HepG2 (cell line): Measurements from ENCODE around the gene HARBI1. TPM values are rescaled to one million over a fixed set of nuclear protein-coding genes. Genes with fewer than 3 reads are reported as not detected.

Experiments
- ATAC-seq: fragments of 200-7000 bp; cut with Tn5 transposase; 3 replicates; pipeline ENCODE4 v1.9.1; 2020; ENCODE audit warnings: mild to moderate bottlenecking, moderate library complexity
- BruUV-seq: library from RNA; stranded (reverse); fragments of 400-500 nt; replicated peaks from 2 replicates; lab custom pipeline; 2021; lab: Mats Ljungman, UMichigan
- CTCF ChIA-PET: fragments of 300-600 bp; formaldehyde crosslinking; extraction: SDS; loops from one replicate; lab custom pipeline; 2021; ENCODE audit warnings: low total read pairs, inconsistent platforms, low intra/inter-chr PET ratio; lab: Yijun Ruan, JAX
- POLR2A ChIA-PET: fragments of 350-600 bp; sonication (Branson Sonifier 250); formaldehyde crosslinking; loops from one replicate; lab custom pipeline; 2020; ENCODE audit warnings: antibody characterized with exemption, inconsistent platforms; lab: Yijun Ruan, JAX
- DNase-seq: peaks from one replicate; pipeline ENCODE4 v3.0.0-alpha.2; 2015; ENCODE audit warnings: low spot score
- FAIRE-seq: peaks from 3 replicates; lab custom pipeline; 2011; peaks lifted over from hg19 to GRCh38; lab: Jason Lieb, UNC
- H2AFZ ChIP-seq: one replicate; pipeline ENCODE4 v1.6.1; 2011; ENCODE audit warnings: low read length, inconsistent platforms
- H3K27ac ChIP-seq: fragments of 300-600 bp; 3 replicates; pipeline ENCODE4 v1.8.0; 2011; ENCODE audit warnings: mixed run types, mild to moderate bottlenecking, mixed read lengths, low read length, inconsistent platforms; ENCODE audit not compliant: insufficient read depth; ENCODE audit errors: extremely low read length
- H3K27me3 ChIP-seq, 2 experiments: fragments of 200-600 bp in 1 of 2; 2 replicates in 1 of 2; 3 replicates in 1 of 2; pipeline versions ENCODE4 v1.6.0 to v1.8.0; 2011; ENCODE audit warnings: low read length in 2 of 2, mild to moderate bottlenecking in 2 of 2, moderate library complexity in 2 of 2, inconsistent platforms in 1 of 2; ENCODE audit not compliant: insufficient read depth in 2 of 2, control insufficient read depth in 1 of 2
- H3K36me3 ChIP-seq, 2 experiments: fragments of 200-600 bp in 1 of 2; replicated peaks in 1 of 2; 2 replicates in 1 of 2; 3 replicates in 1 of 2; pipeline versions ENCODE4 v1.5.1 to v1.8.0; 2011; ENCODE audit warnings: low read length in 2 of 2, inconsistent platforms in 1 of 2; ENCODE audit not compliant: insufficient read depth in 2 of 2, control insufficient read depth in 1 of 2
- H3K4me1 ChIP-seq: 2 replicates; pipeline ENCODE4 v1.5.1; 2012; ENCODE audit warnings: low read length, inconsistent platforms; ENCODE audit not compliant: insufficient read depth
- H3K4me2 ChIP-seq: 2 replicates; pipeline ENCODE4 v1.6.0; 2011; ENCODE audit warnings: low read depth, low read length, inconsistent platforms
- H3K4me3 ChIP-seq, 3 experiments: fragments of 200-600 bp in 1 of 3; sonication (generic), shearing (Covaris generic) in 1 of 3; replicated peaks in 1 of 3; 2 replicates each; pipeline ENCODE4 v1.5.1; 2011 to 2016; ENCODE audit warnings: low read length in 3 of 3, inconsistent platforms in 2 of 3, low read depth in 2 of 3, mild to moderate bottlenecking in 2 of 3, control low read depth in 1 of 3, mixed read lengths in 1 of 3; ENCODE audit not compliant: insufficient read depth in 1 of 3
- H3K79me2 ChIP-seq: one replicate; pipeline ENCODE4 v1.6.1; 2011; ENCODE audit warnings: low read length, inconsistent platforms; ENCODE audit not compliant: insufficient read depth
- H3K9ac ChIP-seq: 2 replicates; pipeline ENCODE4 v1.6.0; 2011; ENCODE audit warnings: mild to moderate bottlenecking, low read depth, low read length, inconsistent platforms; ENCODE audit not compliant: insufficient read depth
- H3K9me3 ChIP-seq: 2 replicates; pipeline ENCODE4 v1.5.1; 2012; ENCODE audit warnings: mild to moderate bottlenecking, low read length
- H4K20me1 ChIP-seq: 2 replicates; pipeline ENCODE4 v1.6.0; 2011; ENCODE audit warnings: inconsistent platforms, mild to moderate bottlenecking, low read length, moderate library complexity; ENCODE audit not compliant: insufficient read depth
- CC2D1A ChIP-seq: sonication (generic); formaldehyde crosslinking; IDR thresholded peaks from 2 replicates; pipeline ENCODE4 v1.8.1; 2023; ENCODE audit warnings: mild to moderate bottlenecking, missing genetic modification reagents
- ELF3 ChIP-seq: IDR thresholded peaks from 2 replicates; pipeline ENCODE4 v1.6.1; 2016; ENCODE audit warnings: missing genetic modification reagents, missing compliant biosample characterization
- ELF4 ChIP-seq: sonication (generic); formaldehyde crosslinking; IDR thresholded peaks from 2 replicates; pipeline ENCODE4 v1.5.0; 2020; ENCODE audit warnings: missing genetic modification reagents, mild to moderate bottlenecking, moderate library complexity, borderline replicate concordance
- HNF4G ChIP-seq, 2 experiments: sonication (generic) in 1 of 2; formaldehyde crosslinking in 1 of 2; IDR thresholded peaks; 2 replicates each; pipeline versions ENCODE4 v1.4.0 to v1.6.1; 2011 to 2020; ENCODE audit warnings: borderline replicate concordance in 2 of 2, low read depth in 2 of 2, mild to moderate bottlenecking in 2 of 2, low read length in 1 of 2, missing genetic modification reagents in 1 of 2, moderate library complexity in 1 of 2
- PPARG ChIP-seq: conservative IDR thresholded peaks from 2 replicates; pipeline ENCODE4 v1.6.1; 2016; ENCODE audit warnings: missing biosample characterization, missing genetic modification reagents
- TBX2 ChIP-seq: sonication (generic); formaldehyde crosslinking; IDR thresholded peaks from 2 replicates; pipeline ENCODE4 v1.5.0; 2020; ENCODE audit warnings: missing genetic modification reagents, mild to moderate bottlenecking, borderline replicate concordance
- ZNF441 ChIP-seq: sonication (generic); formaldehyde crosslinking; IDR thresholded peaks from 2 replicates; pipeline ENCODE4 v1.7.0; 2021; ENCODE audit warnings: missing genetic modification reagents, borderline replicate concordance
- WGBS: methylation state at CpG from one replicate; pipeline ENCODE4 v1.1.6; 2017; ENCODE audit warnings: low lambda C conversion rate; 5-methylcytosine and 5-hydroxymethylcytosine counted together
- in situ Hi-C: cut with HindIII; loops from 2 replicates; pipeline ENCODE4 v1.10.0; 2017; ENCODE audit warnings: low pct_unique_long_range_greater_than_20kb; ENCODE audit not compliant: extremely low pct_ligation_motif_present
- intact Hi-C: fragments of 100-400 bp; cut with micrococcal nuclease; formaldehyde crosslinking; loops from one replicate; pipeline ENCODE4 v1.10.0; 2022; ENCODE audit not compliant: unreplicated experiment
- polyA plus RNA-seq, 8 experiments: library from polyadenylated mRNA; depleted of rRNA in 3 of 8; stranded (reverse) in 7 of 8; unstranded in 1 of 8; fragments of >200 nt; fragmentation: Illumina TruSeq in 4 of 8; extraction: Trizol in 4 of 8; gene quantifications; 2 replicates each; pipeline versions ENCODE4 v1.2.1 to v1.2.3, GENCODE V29; 2011 to 2016; ENCODE audit warnings: low read depth in 4 of 8, missing spikeins in 1 of 8, mixed read lengths in 1 of 8; ENCODE audit not compliant: insufficient read depth in 1 of 8
- total RNA-seq, 5 experiments: library from RNA; depleted of rRNA; stranded (reverse); fragments of >200 nt; fragmentation: Illumina TruSeq; extraction: Trizol; gene quantifications; 2 replicates each; pipeline ENCODE4 v1.2.3, GENCODE V29; 2016; ENCODE audit warnings: low read depth in 1 of 5
- TF ChIP-seq, protein P1 (sequence below), 2 experiments: sonication (generic) in 1 of 2; formaldehyde crosslinking in 1 of 2; IDR thresholded peaks; 2 replicates each; pipeline versions ENCODE4 v1.4.0 to v1.6.1; 2016 to 2020; ENCODE audit warnings: borderline replicate concordance in 1 of 2, low read depth in 1 of 2, mild to moderate bottlenecking in 1 of 2, missing genetic modification reagents in 1 of 2
- TF ChIP-seq, protein P2 (sequence below): sonication (generic); formaldehyde crosslinking; IDR thresholded peaks from 2 replicates; pipeline ENCODE4 v1.5.0; 2020; ENCODE audit warnings: mild to moderate bottlenecking, missing genetic modification reagents

Gene HARBI1
- total and polyA plus RNA-seq, 2 of the 13 experiments (the other 11 are each of a cell fraction or from before 2014, with no cell fraction given) = 2.5 to 4.8 TPM

DNA sequence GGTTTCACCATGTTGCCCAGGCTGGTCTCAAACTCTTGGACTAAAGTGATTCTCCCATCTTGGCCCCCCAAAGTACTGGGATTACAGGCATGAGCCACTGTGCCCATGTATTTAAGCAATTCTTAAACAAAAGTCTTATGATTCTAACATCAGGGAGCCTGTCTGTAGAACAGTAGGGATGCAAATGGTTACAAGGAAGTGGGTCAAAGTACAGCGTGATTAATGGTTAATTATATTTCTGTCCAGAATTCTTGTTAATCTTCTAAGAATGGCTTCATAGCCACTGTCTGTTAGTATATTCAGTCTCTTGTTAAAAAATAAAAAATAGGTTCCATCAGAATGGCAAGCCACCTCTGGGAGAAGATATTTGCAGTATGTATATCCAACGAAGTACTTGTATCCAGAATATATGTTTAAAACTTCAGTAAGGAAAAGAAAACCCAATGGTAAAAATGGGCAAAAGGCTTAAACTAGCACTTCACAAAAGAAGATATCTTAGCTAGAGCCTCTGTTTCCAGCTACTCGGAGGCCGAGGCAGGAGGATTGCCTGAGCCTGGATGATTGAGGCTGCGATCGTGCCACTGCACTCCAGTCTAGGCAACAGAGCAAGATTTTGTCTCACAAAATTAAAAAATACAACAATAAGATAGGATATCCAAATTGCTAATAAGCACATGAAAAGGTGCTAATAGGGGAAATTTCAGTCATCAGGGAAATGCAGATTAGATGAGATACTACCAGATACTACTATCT lies 23.2 kb upstream of the HARBI1 start:
- peak overlapping the region; percentile 78 for H3K27ac ChIP-seq
- intact Hi-C loops = no loop called here
- in situ Hi-C loops = no loop called here
- BruUV-seq = no TSS peak
- H4K20me1 ChIP-seq = no peaks in the 10 kb centered on the region
- ChIA-PET POLR2A (interaction anchor here (0.9 kb wide), 1 partner anchor 22 kb away, joined by 3 read pairs; the partner anchor contains the start of gene ATG13), CTCF (no interaction called here)
- H3K4me1 ChIP-seq = peaks cover 42% of the 10 kb centered on the region
- ATAC-seq = no peak; the same call in 2 of the 3 replicates
- H3K9me3 ChIP-seq = no peaks in the 10 kb centered on the region
- H3K79me2 ChIP-seq = peaks cover 16% of the 10 kb centered on the region
- H3K36me3 ChIP-seq = peaks cover 4 to 31% of the 10 kb centered on the region in 2 experiments; a peak in 3 of 5 replicates
- no peak overlapping the region for H2AFZ ChIP-seq
- no peak for DNase-seq
- FAIRE-seq = no peak
- peak overlapping the region in 1 of 3 experiments; percentile 4; a peak in 1 of 6 replicates for H3K4me3 ChIP-seq
- no peaks in the 10 kb centered on the region for H3K27me3 ChIP-seq
- peak overlapping the region; percentile 10; the same call in 1 of the 2 replicates for H3K9ac ChIP-seq
- WGBS = 80% methylated on average over 6 of the region's 6 CpGs
- H3K4me2 ChIP-seq = peak overlapping the region; percentile 57
- TF ChIP-seq PPARG = 0 out of 2 replicates have a peak, but pooled peaks have one; percentile 16
- no peak for TF ChIP-seq HNF4G (IDR thresholded peaks at IDR 0.05; ENCODE audit: borderline replicate concordance, low read depth, low read length)
- TF ChIP-seq HNF4G (CRISPR knock-in tag; IDR thresholded peaks at IDR 0.05; ENCODE audit: borderline replicate concordance, low read depth) = 0 out of 2 replicates have a peak, but pooled peaks have one; percentile 8
- TF ChIP-seq ELF4 (CRISPR knock-in tag) = 0 out of 2 replicates have a peak, but pooled peaks have one; percentile 21
- peak; percentile 31; the same call in 1 of the 2 replicates for TF ChIP-seq ELF3 (CRISPR knock-in tag)
- TF ChIP-seq, protein P1, sequence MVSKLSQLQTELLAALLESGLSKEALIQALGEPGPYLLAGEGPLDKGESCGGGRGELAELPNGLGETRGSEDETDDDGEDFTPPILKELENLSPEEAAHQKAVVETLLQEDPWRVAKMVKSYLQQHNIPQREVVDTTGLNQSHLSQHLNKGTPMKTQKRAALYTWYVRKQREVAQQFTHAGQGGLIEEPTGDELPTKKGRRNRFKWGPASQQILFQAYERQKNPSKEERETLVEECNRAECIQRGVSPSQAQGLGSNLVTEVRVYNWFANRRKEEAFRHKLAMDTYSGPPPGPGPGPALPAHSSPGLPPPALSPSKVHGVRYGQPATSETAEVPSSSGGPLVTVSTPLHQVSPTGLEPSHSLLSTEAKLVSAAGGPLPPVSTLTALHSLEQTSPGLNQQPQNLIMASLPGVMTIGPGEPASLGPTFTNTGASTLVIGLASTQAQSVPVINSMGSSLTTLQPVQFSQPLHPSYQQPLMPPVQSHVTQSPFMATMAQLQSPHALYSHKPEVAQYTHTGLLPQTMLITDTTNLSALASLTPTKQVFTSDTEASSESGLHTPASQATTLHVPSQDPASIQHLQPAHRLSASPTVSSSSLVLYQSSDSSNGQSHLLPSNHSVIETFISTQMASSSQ (IDR thresholded peaks at IDR 0.05; ENCODE audit: low read depth) = 0 out of 2 replicates have a peak, but pooled peaks have one; percentile 6
- TF ChIP-seq, protein P1 (CRISPR knock-in tag; IDR thresholded peaks at IDR 0.05; ENCODE audit: borderline replicate concordance) = no peak
- TF ChIP-seq, protein P2, sequence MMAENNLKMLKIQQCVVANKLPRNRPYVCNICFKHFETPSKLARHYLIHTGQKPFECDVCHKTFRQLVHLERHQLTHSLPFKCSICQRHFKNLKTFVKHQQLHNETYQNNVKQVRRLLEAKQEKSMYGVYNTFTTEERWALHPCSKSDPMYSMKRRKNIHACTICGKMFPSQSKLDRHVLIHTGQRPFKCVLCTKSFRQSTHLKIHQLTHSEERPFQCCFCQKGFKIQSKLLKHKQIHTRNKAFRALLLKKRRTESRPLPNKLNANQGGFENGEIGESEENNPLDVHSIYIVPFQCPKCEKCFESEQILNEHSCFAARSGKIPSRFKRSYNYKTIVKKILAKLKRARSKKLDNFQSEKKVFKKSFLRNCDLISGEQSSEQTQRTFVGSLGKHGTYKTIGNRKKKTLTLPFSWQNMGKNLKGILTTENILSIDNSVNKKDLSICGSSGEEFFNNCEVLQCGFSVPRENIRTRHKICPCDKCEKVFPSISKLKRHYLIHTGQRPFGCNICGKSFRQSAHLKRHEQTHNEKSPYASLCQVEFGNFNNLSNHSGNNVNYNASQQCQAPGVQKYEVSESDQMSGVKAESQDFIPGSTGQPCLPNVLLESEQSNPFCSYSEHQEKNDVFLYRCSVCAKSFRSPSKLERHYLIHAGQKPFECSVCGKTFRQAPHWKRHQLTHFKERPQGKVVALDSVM (CRISPR knock-in tag) = peak; percentile 90
- no peak for TF ChIP-seq CC2D1A
- 0 out of 2 replicates have a peak, but pooled peaks have one; percentile 17 for TF ChIP-seq TBX2 (CRISPR knock-in tag)
- TF ChIP-seq ZNF441 (CRISPR knock-in tag) = no peak
